H1 (cell line): ENCODE measurements around the gene ARHGEF4. TPM values are rescaled to one million over a fixed set of nuclear protein-coding genes. Genes with fewer than 3 reads are reported as not detected.
A peak's percentile ranks its signal among the peaks of the same experiment; 100 is the strongest.

Experiments
- CTCF ChIA-PET: fragments of 300-600 bp; sonication (Branson Sonifier 250); formaldehyde crosslinking; loops from one replicate; lab custom pipeline; 2021; ENCODE audit not compliant: partially characterized antibody; lab: Charles Lee
- POLR2A ChIA-PET: fragments of 300-600 bp; sonication (Branson Sonifier 250); formaldehyde crosslinking; loops from one replicate; lab custom pipeline; 2021; ENCODE audit warnings: inconsistent platforms; ENCODE audit not compliant: partially characterized antibody; lab: Charles Lee
- DNase-seq, 2 experiments: peaks; one replicate each; pipeline versions ENCODE4 v3.0.0 to v3.0.0-alpha.2; 2010 to 2022; ENCODE audit warnings: low spot score in 2 of 2, low read depth in 1 of 2, mixed read lengths in 1 of 2
- FAIRE-seq: peaks from 2 replicates; lab custom pipeline; 2011; peaks lifted over from hg19 to GRCh38; lab: Jason Lieb, UNC
- H2AFZ ChIP-seq: 2 replicates; pipeline ENCODE4 v1.8.1; 2012; ENCODE audit warnings: low read length, inconsistent platforms
- H2AK5ac ChIP-seq: 2 replicates; pipeline ENCODE4 v1.6.1; 2013; ENCODE audit warnings: low read depth, low read length
- H2BK120ac ChIP-seq: replicated peaks from 2 replicates; pipeline ENCODE3; 2013; ENCODE audit warnings: low read depth, low read length, inconsistent platforms
- H2BK12ac ChIP-seq: 2 replicates; pipeline ENCODE4 v1.6.1; 2013; ENCODE audit warnings: low read depth, low read length
- H2BK15ac ChIP-seq: 2 replicates; pipeline ENCODE4 v1.6.1; 2013; ENCODE audit warnings: low read length
- H2BK20ac ChIP-seq: 2 replicates; pipeline ENCODE4 v1.6.1; 2013; ENCODE audit warnings: low read length
- H2BK5ac ChIP-seq: 2 replicates; pipeline ENCODE4 v1.6.1; 2013; ENCODE audit warnings: low read depth, low read length
- H3K14ac ChIP-seq: 2 replicates; pipeline ENCODE4 v1.6.1; 2013; ENCODE audit warnings: inconsistent platforms; ENCODE audit not compliant: insufficient read length
- H3K18ac ChIP-seq: 2 replicates; pipeline ENCODE4 v1.6.1; 2013; ENCODE audit warnings: low read length; ENCODE audit errors: extremely low read depth
- H3K23ac ChIP-seq: 2 replicates; pipeline ENCODE4 v1.6.1; 2013; ENCODE audit warnings: inconsistent platforms; ENCODE audit not compliant: insufficient read length
- H3K23me2 ChIP-seq: 2 replicates; pipeline ENCODE4 v1.6.1; 2013; ENCODE audit warnings: low read depth, low read length
- H3K27ac ChIP-seq: 2 replicates; pipeline ENCODE4 v1.6.1; 2011; ENCODE audit warnings: low read depth, low read length, inconsistent platforms
- H3K27me3 ChIP-seq, 4 experiments: replicated peaks in 1 of 4; 1 replicate in 1 of 4; 2 replicates in 3 of 4; pipeline versions ENCODE4 v1.6.1 to v1.8.1; 2011 to 2013; ENCODE audit warnings: low read length in 3 of 4, mild to moderate bottlenecking in 3 of 4, inconsistent platforms in 2 of 4, mixed read lengths in 2 of 4, moderate library complexity in 1 of 4; ENCODE audit not compliant: control insufficient read depth in 3 of 4, insufficient read depth in 3 of 4; ENCODE audit errors: extremely low read depth in 1 of 4
- H3K36me3 ChIP-seq, 4 experiments: 2 replicates each; pipeline versions ENCODE4 v1.6.1 to v1.8.1; 2011 to 2013; ENCODE audit warnings: mild to moderate bottlenecking in 4 of 4, low read length in 3 of 4, moderate library complexity in 2 of 4, control low read depth in 1 of 4, inconsistent platforms in 1 of 4; ENCODE audit not compliant: insufficient read depth in 4 of 4, control insufficient read depth in 2 of 4
- H3K4ac ChIP-seq: replicated peaks from 2 replicates; pipeline ENCODE3; 2013; ENCODE audit warnings: low read length, low read depth, mixed read lengths, inconsistent platforms; ENCODE audit not compliant: insufficient read length
- H3K4me1 ChIP-seq, 4 experiments: replicated peaks in 1 of 4; 1 replicate in 1 of 4; 2 replicates in 3 of 4; pipeline versions ENCODE4 v1.6.1 to v1.8.1; 2011 to 2013; ENCODE audit warnings: low read length in 3 of 4, inconsistent platforms in 2 of 4, mixed read lengths in 1 of 4; ENCODE audit not compliant: insufficient read depth in 4 of 4, control insufficient read depth in 3 of 4
- H3K4me2 ChIP-seq, 2 experiments: 2 replicates each; pipeline versions ENCODE4 v1.6.1 to v1.8.1; 2011 to 2013; ENCODE audit warnings: low read depth in 2 of 2, low read length in 2 of 2, control low read depth in 1 of 2, inconsistent platforms in 1 of 2, mild to moderate bottlenecking in 1 of 2; ENCODE audit not compliant: insufficient read depth in 1 of 2
- H3K4me3 ChIP-seq, 4 experiments: fragments of 200-600, 300-600 bp in 1 of 4; sonication (generic), shearing (Covaris generic), sonication (Bioruptor Twin) in 1 of 4; 2 replicates each; pipeline versions ENCODE4 v1.5.1 to v1.8.1; 2011 to 2016; ENCODE audit warnings: low read length in 4 of 4, low read depth in 3 of 4, control low read depth in 2 of 4, inconsistent platforms in 2 of 4, mild to moderate bottlenecking in 2 of 4, mixed read lengths in 1 of 4, moderate library complexity in 1 of 4; ENCODE audit not compliant: insufficient read depth in 2 of 4; ENCODE audit errors: extremely low read depth in 1 of 4
- H3K56ac ChIP-seq: replicated peaks from 2 replicates; pipeline ENCODE3; 2013; ENCODE audit warnings: low read depth, mild to moderate bottlenecking, mixed read lengths, low read length, inconsistent platforms; ENCODE audit not compliant: insufficient read length
- H3K79me1 ChIP-seq: 2 replicates; pipeline ENCODE4 v1.6.1; 2013; ENCODE audit warnings: low read depth, low read length, control low read depth
- H3K79me2 ChIP-seq, 2 experiments: 2 replicates each; pipeline versions ENCODE4 v1.6.1 to v1.8.1; 2012 to 2013; ENCODE audit warnings: low read length in 2 of 2, mild to moderate bottlenecking in 2 of 2, inconsistent platforms in 1 of 2; ENCODE audit not compliant: insufficient read depth in 2 of 2, control insufficient read depth in 1 of 2
- H3K9ac ChIP-seq, 4 experiments: replicated peaks in 1 of 4; 1 replicate in 1 of 4; 2 replicates in 3 of 4; pipeline versions ENCODE4 v1.6.1 to v1.8.1; 2011 to 2013; ENCODE audit warnings: low read depth in 3 of 4, low read length in 3 of 4, control low read depth in 2 of 4, mild to moderate bottlenecking in 2 of 4, moderate library complexity in 2 of 4, inconsistent platforms in 1 of 4; ENCODE audit errors: extremely low read depth in 1 of 4
- H3K9me3 ChIP-seq, 2 experiments: 2 replicates each; pipeline versions ENCODE4 v1.6.1 to v1.8.1; 2012 to 2013; ENCODE audit warnings: mild to moderate bottlenecking in 2 of 2, moderate library complexity in 2 of 2, control low read depth in 1 of 2, inconsistent platforms in 1 of 2, low read depth in 1 of 2, low read length in 1 of 2, mixed read lengths in 1 of 2; ENCODE audit not compliant: insufficient read depth in 2 of 2
- H4K20me1 ChIP-seq, 2 experiments: replicated peaks in 1 of 2; 2 replicates each; pipeline versions ENCODE3 to v1.8.1; 2011 to 2013; ENCODE audit warnings: inconsistent platforms in 2 of 2, low read length in 2 of 2, mild to moderate bottlenecking in 1 of 2; ENCODE audit not compliant: insufficient read depth in 2 of 2, control insufficient read depth in 1 of 2
- H4K5ac ChIP-seq: 2 replicates; pipeline ENCODE4 v1.6.1; 2013; ENCODE audit warnings: low read length, low read depth, mixed read lengths, inconsistent platforms; ENCODE audit not compliant: insufficient read length
- H4K8ac ChIP-seq: 2 replicates; pipeline ENCODE4 v1.8.0; 2013; ENCODE audit warnings: mild to moderate bottlenecking, moderate library complexity, low read length, inconsistent platforms; ENCODE audit not compliant: insufficient read depth; ENCODE audit errors: extremely low read depth
- H4K91ac ChIP-seq: replicated peaks from 2 replicates; pipeline ENCODE3; 2013; ENCODE audit warnings: low read length, mixed read lengths, inconsistent platforms; ENCODE audit not compliant: insufficient read length
- CBX5 ChIP-seq: fragments of 300-800, 300-1000 bp; sonication (generic); IDR thresholded peaks from 2 replicates; pipeline ENCODE4 v1.7.1; 2016; ENCODE audit warnings: antibody characterized with exemption, low read length, low read depth
- CHD1 ChIP-seq: IDR thresholded peaks from 2 replicates; pipeline ENCODE4 v1.6.1; 2012; ENCODE audit warnings: low read depth, low read length, improper control_type of control experiment
- E2F6 ChIP-seq: IDR thresholded peaks from 2 replicates; pipeline ENCODE4 v1.6.1; 2012; ENCODE audit warnings: inconsistent platforms
- EGR1 ChIP-seq: IDR thresholded peaks from 2 replicates; pipeline ENCODE4 v1.6.1; 2011; ENCODE audit warnings: low read depth, low read length, borderline replicate concordance
- GTF2F1 ChIP-seq: IDR thresholded peaks from 2 replicates; pipeline ENCODE4 v1.6.1; 2012; ENCODE audit warnings: low read depth, low read length, improper control_type of control experiment, borderline replicate concordance
- MAFK ChIP-seq: IDR thresholded peaks from 2 replicates; pipeline ENCODE4 v1.6.1; 2012; ENCODE audit warnings: low read depth, mild to moderate bottlenecking, improper control_type of control experiment, low read length
- NRF1 ChIP-seq: IDR thresholded peaks from 2 replicates; pipeline ENCODE4 v1.6.1; 2011; ENCODE audit warnings: mild to moderate bottlenecking, low read depth, low read length, improper control_type of control experiment
- RAD21 ChIP-seq, 2 experiments: IDR thresholded peaks in 1 of 2; conservative IDR thresholded peaks in 1 of 2; 2 replicates each; pipeline ENCODE4 v1.6.1; 2011; ENCODE audit warnings: low read depth in 2 of 2, low read length in 2 of 2, improper control_type of control experiment in 1 of 2, inconsistent platforms in 1 of 2, mild to moderate bottlenecking in 1 of 2, moderate library complexity in 1 of 2
- SP2 ChIP-seq: IDR thresholded peaks from 2 replicates; pipeline ENCODE4 v1.6.1; 2012; ENCODE audit warnings: mild to moderate bottlenecking, low read length, inconsistent platforms
- TAF1 ChIP-seq: IDR thresholded peaks from 2 replicates; pipeline ENCODE4 v1.6.1; 2011; ENCODE audit warnings: mild to moderate bottlenecking, low read depth, low read length
- TBP ChIP-seq: IDR thresholded peaks from 2 replicates; pipeline ENCODE4 v1.6.1; 2011; ENCODE audit warnings: low read depth, low read length, improper control_type of control experiment
- TCF12 ChIP-seq: IDR thresholded peaks from 2 replicates; pipeline ENCODE4 v1.6.1; 2011; ENCODE audit warnings: low read depth, mild to moderate bottlenecking, low read length
- USF2 ChIP-seq: IDR thresholded peaks from 2 replicates; pipeline ENCODE4 v1.6.1; 2011; ENCODE audit warnings: low read length, improper control_type of control experiment
- WGBS, 2 experiments: shearing (Covaris generic) in 1 of 2; methylation state at CpG; one replicate each; pipeline versions ENCODE4 v1.1.6 to v1.1.7; 2013 to 2015; ENCODE audit warnings: low lambda C conversion rate in 2 of 2, mixed read lengths in 2 of 2, inconsistent platforms in 1 of 2, low coverage in 1 of 2, missing lambda C conversion rate in 1 of 2; ENCODE audit not compliant: insufficient replicate concordance in 2 of 2, insufficient coverage in 1 of 2, insufficient read length in 1 of 2; ENCODE audit errors: extremely low coverage in 1 of 2, missing lambda C conversion rate in 1 of 2; 5-methylcytosine and 5-hydroxymethylcytosine counted together
- polyA plus RNA-seq, 7 experiments: library from polyadenylated mRNA; depleted of rRNA in 3 of 7; stranded (reverse) in 5 of 7; unstranded in 2 of 7; fragments of >200 nt in 5 of 7; fragments of 200-250 nt in 2 of 7; gene quantifications; 1 replicate in 5 of 7; 2 replicates in 1 of 7; 4 replicates in 1 of 7; pipeline versions ENCODE4 v1.2.1 to v1.2.3, GENCODE V29; 2011 to 2013; ENCODE audit warnings: missing spikeins in 2 of 7, mixed read lengths in 2 of 7
- total RNA-seq: library from RNA; stranded (reverse); fragmentation: NEBNext Ultra II Directional; extraction: Animal tissue kit (Norgen Biotek cat#: 25700); gene quantifications from 2 replicates; pipeline ENCODE4 v1.2.1, GENCODE V29; 2021

The ARHGEF4 gene
- total and polyA plus RNA-seq, 2 of the 8 experiments (the other 6 are each of a cell fraction or from before 2014, with no cell fraction given), result 10.6 to 14.6 TPM

GRCh38 chr2:130844161-130844560, 7.4 kb downstream of the ARHGEF4 start:
- Histone ChIP-seq H2AK5ac (no peak overlapping the region), H4K91ac (peak overlapping the region; percentile 17), H2BK120ac (no peak overlapping the region), H3K14ac (no peak overlapping the region), H4K20me1 (peaks cover 0 to 12% of the 10 kb centered on the region in 2 experiments), H3K27me3 (no peaks in the 10 kb centered on the region; a peak in 1 of 7 replicates), H3K4me1 (peaks cover 0 to 11% (median 4%) of the 10 kb centered on the region in 4 experiments; a peak in 6 of 7 replicates), H3K9ac (no peak overlapping the region), H3K79me1 (peaks cover 2% of the 10 kb centered on the region; the same call in 1 of the 2 replicates), H2BK12ac (no peak overlapping the region), H3K18ac (no peak overlapping the region), H3K56ac (no peak overlapping the region), H4K8ac (no peak overlapping the region), H2BK15ac (peak overlapping the region; percentile 46; the same call in 1 of the 2 replicates), H3K4me3 (no peak overlapping the region), H3K4me2 (no peak overlapping the region), H2AFZ (no peak overlapping the region), H3K79me2 (no peaks in the 10 kb centered on the region; a peak in 1 of 4 replicates), H4K5ac (no peak overlapping the region), H3K23ac (no peak overlapping the region), H3K4ac (peak overlapping the region; percentile 62), H3K23me2 (no peaks in the 10 kb centered on the region), H3K9me3 (no peaks in the 10 kb centered on the region), H3K36me3 (no peaks in the 10 kb centered on the region; a peak in 2 of 8 replicates), H3K27ac (no peak overlapping the region), H2BK20ac (peak overlapping the region; percentile 48; the same call in 1 of the 2 replicates), H2BK5ac (no peak overlapping the region)
- FAIRE-seq (no peak), DNase-seq (no peak)
- ChIA-PET POLR2A (no interaction called here), CTCF (interaction anchor here (0.9 to 4.1 kb wide), 11 partner anchors 24 to 169 kb away, joined by 3 to 20 read pairs (median 4); no protein-coding TSS in a partner anchor)
- 86% methylated on average over 10 of the region's 10 CpGs; no CpG with 5 or more reads in 1 of the 2 experiments for WGBS, 2 experiments
- TF ChIP-seq GTF2F1 (no peak), TAF1 (no peak), TBP (no peak), USF2 (no peak), SP2 (no peak), CBX5 (no peak), CHD1 (no peak), E2F6 (no peak), NRF1 (no peak), RAD21 (IDR thresholded peaks at IDR 0.05 in 1 of 2, conservative IDR thresholded peaks at IDR 0.05 in 1 of 2; ENCODE audit: low read depth in 2 of 2, low read length in 2 of 2) (no peak), TCF12 (no peak), MAFK (no peak), EGR1 (no peak)
